Measurements from ENCODE around the gene GPATCH4.

DNA sequence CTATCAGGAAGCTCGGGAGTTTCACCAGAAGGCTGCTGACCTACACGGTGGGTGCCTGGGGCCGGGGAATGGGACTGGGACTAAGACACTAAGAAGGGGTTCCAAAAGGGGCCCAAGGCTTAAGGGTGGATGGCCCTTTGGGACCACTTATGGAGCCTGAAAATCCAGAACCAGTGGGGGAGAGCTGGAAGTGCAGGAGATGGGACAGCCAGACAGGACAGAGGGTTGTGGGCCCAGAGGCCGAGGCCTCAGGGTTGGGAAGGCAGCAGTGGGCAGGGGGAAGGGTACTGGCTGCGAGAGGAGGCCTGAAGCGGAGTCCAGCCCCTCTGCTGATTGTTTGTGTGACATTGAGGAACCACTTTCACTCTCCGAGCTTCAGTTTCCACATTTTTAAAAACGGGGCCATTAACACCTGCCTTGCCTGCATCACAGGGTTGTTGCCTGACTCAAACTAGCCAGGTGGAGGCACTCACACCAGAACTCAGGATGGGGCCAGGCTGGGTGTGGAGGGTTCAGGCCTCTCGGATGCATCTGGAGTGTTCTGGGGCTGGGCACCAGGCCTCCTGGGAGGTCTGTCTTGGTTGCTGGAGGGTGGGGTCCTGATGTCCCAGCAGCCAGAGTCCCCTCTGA is 18.8 kb downstream of the GPATCH4 start:
- TF ChIP-seq POLR2A (IDR thresholded peaks at IDR 0.05) = no peak
- TF ChIP-seq, protein P1, sequence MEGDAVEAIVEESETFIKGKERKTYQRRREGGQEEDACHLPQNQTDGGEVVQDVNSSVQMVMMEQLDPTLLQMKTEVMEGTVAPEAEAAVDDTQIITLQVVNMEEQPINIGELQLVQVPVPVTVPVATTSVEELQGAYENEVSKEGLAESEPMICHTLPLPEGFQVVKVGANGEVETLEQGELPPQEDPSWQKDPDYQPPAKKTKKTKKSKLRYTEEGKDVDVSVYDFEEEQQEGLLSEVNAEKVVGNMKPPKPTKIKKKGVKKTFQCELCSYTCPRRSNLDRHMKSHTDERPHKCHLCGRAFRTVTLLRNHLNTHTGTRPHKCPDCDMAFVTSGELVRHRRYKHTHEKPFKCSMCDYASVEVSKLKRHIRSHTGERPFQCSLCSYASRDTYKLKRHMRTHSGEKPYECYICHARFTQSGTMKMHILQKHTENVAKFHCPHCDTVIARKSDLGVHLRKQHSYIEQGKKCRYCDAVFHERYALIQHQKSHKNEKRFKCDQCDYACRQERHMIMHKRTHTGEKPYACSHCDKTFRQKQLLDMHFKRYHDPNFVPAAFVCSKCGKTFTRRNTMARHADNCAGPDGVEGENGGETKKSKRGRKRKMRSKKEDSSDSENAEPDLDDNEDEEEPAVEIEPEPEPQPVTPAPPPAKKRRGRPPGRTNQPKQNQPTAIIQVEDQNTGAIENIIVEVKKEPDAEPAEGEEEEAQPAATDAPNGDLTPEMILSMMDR (IDR thresholded peaks at IDR 0.05 in 4 of 5, conservative IDR thresholded peaks at IDR 0.05 in 1 of 5) = no peak

Measured in gastrocnemius medialis (tissue), 4 donors.